A673 (cell line): ENCODE results near the gene TMEM232.

Experiments
- CTCF ChIP-seq: fragments of 300-800, 200-600 bp; sonication (generic); conservative IDR thresholded peaks from 2 replicates; pipeline ENCODE4 v1.5.1; 2017; ENCODE audit warnings: low read depth, mild to moderate bottlenecking, antibody characterized with exemption, low read length, moderate library complexity, mixed read lengths
- EZH2 ChIP-seq: fragments of 200-600 bp; sonication (generic); IDR thresholded peaks from 2 replicates; pipeline ENCODE4 v1.6.1; 2017; ENCODE audit warnings: borderline replicate concordance, low read depth, mild to moderate bottlenecking, mixed read lengths, antibody characterized with exemption, low read length; ENCODE audit not compliant: poor library complexity, severe bottlenecking

GRCh38 chr5:110658006-110658405, 68.5 kb downstream of the TMEM232 start:
- TF ChIP-seq CTCF: no peak
- no peak for TF ChIP-seq EZH2
